Measurements from ENCODE around the gene BRCA2. TPM values are rescaled to one million over a fixed set of nuclear protein-coding genes. Genes with fewer than 3 reads are reported as not detected.

Gene BRCA2
- polyA plus RNA-seq, 1 donor = 3.4 TPM

- WGBS (ENCODE audit: insufficient coverage, low lambda C conversion rate) = 56% methylated on average over 3 of the region's 6 CpGs
- peak in 1 of 2 donors; percentile 20 for DNase-seq
- Histone ChIP-seq H3K9me3 (ENCODE audit: control insufficient read depth, low read depth, low read length) (no peaks in the 10 kb centered on the region), H3K36me3 (ENCODE audit: control insufficient read depth, insufficient read depth, low read length) (no peaks in the 10 kb centered on the region), H3K4me1 (ENCODE audit: control insufficient read depth, insufficient read depth, low read length) (no peaks in the 10 kb centered on the region), H3K4me3 (ENCODE audit: low read length) (no peak overlapping the region), H3K27me3 (ENCODE audit: control insufficient read depth, insufficient read depth, low read length) (no peaks in the 10 kb centered on the region), H3K27ac (ENCODE audit: low read length) (no peak overlapping the region)
Measured at GRCh38 chr13:32284927-32285632, 30.2 kb upstream of the BRCA2 start.

GRCh38 chr13:32285633-32285965 lies 29.7 kb upstream of the BRCA2 start:
- Histone ChIP-seq H3K36me3 (ENCODE audit: control insufficient read depth, insufficient read depth, low read length) (no peaks in the 10 kb centered on the region), H3K27ac (ENCODE audit: low read length) (no peak overlapping the region), H3K9me3 (ENCODE audit: control insufficient read depth, low read depth, low read length) (no peaks in the 10 kb centered on the region), H3K4me1 (ENCODE audit: control insufficient read depth, insufficient read depth, low read length) (no peaks in the 10 kb centered on the region), H3K4me3 (ENCODE audit: low read length) (no peak overlapping the region), H3K27me3 (ENCODE audit: control insufficient read depth, insufficient read depth, low read length) (no peaks in the 10 kb centered on the region)
- no peak for DNase-seq
- 78% methylated on average over 1 of the region's 4 CpGs for WGBS (ENCODE audit: insufficient coverage, low lambda C conversion rate)

GRCh38 chr13:32297206-32297605 lies 18.1 kb upstream of the BRCA2 start:
- Histone ChIP-seq H3K27ac (ENCODE audit: low read length) (no peak overlapping the region), H3K27me3 (ENCODE audit: control insufficient read depth, insufficient read depth, low read length) (peaks cover 31% of the 10 kb centered on the region), H3K4me3 (ENCODE audit: low read length) (no peak overlapping the region), H3K36me3 (ENCODE audit: control insufficient read depth, insufficient read depth, low read length) (no peaks in the 10 kb centered on the region), H3K4me1 (ENCODE audit: control insufficient read depth, insufficient read depth, low read length) (no peaks in the 10 kb centered on the region), H3K9me3 (ENCODE audit: control insufficient read depth, low read depth, low read length) (no peaks in the 10 kb centered on the region)
- no peak for DNase-seq
- WGBS (ENCODE audit: insufficient coverage, low lambda C conversion rate) = 100% methylated on average over 1 of the region's 2 CpGs

GRCh38 chr13:32298695-32299094 lies 16.6 kb upstream of the BRCA2 start:
- Histone ChIP-seq H3K9me3 (ENCODE audit: control insufficient read depth, low read depth, low read length) (no peaks in the 10 kb centered on the region), H3K27ac (ENCODE audit: low read length) (no peak overlapping the region), H3K4me3 (ENCODE audit: low read length) (no peak overlapping the region), H3K27me3 (ENCODE audit: control insufficient read depth, insufficient read depth, low read length) (peaks cover 35% of the 10 kb centered on the region), H3K4me1 (ENCODE audit: control insufficient read depth, insufficient read depth, low read length) (no peaks in the 10 kb centered on the region), H3K36me3 (ENCODE audit: control insufficient read depth, insufficient read depth, low read length) (no peaks in the 10 kb centered on the region)
- 100% methylated on average over 2 of the region's 6 CpGs for WGBS (ENCODE audit: insufficient coverage, low lambda C conversion rate)
- no peak for DNase-seq

- H3K27ac ChIP-seq (ENCODE audit: low read length) = no peak overlapping the region
- WGBS (ENCODE audit: insufficient coverage, low lambda C conversion rate) = no CpG with 5 or more reads among the region's 4 CpGs
Measured at GRCh38 chr13:32299893-32300292, 15.4 kb upstream of the BRCA2 start.

GRCh38 chr13:32300406-32300805 lies 14.9 kb upstream of the BRCA2 start:
- no peak for DNase-seq
- no peak overlapping the region for H3K4me3 ChIP-seq (ENCODE audit: low read length)
- H3K4me1 ChIP-seq (ENCODE audit: control insufficient read depth, insufficient read depth, low read length) = no peaks in the 10 kb centered on the region
- no peaks in the 10 kb centered on the region for H3K36me3 ChIP-seq (ENCODE audit: control insufficient read depth, insufficient read depth, low read length)
- peaks cover 33% of the 10 kb centered on the region for H3K27me3 ChIP-seq (ENCODE audit: control insufficient read depth, insufficient read depth, low read length)
- no peak overlapping the region for H3K27ac ChIP-seq (ENCODE audit: low read length)
- WGBS (ENCODE audit: insufficient coverage, low lambda C conversion rate) = 100% methylated on average over 1 of the region's 8 CpGs
- H3K9me3 ChIP-seq (ENCODE audit: control insufficient read depth, low read depth, low read length) = no peaks in the 10 kb centered on the region

More at GRCh38 chr13:32299893-32300292, 15.4 kb upstream of the BRCA2 start:
- H3K27me3 ChIP-seq (ENCODE audit: control insufficient read depth, insufficient read depth, low read length) = peaks cover 33% of the 10 kb centered on the region
- no peaks in the 10 kb centered on the region for H3K36me3 ChIP-seq (ENCODE audit: control insufficient read depth, insufficient read depth, low read length)
- H3K9me3 ChIP-seq (ENCODE audit: control insufficient read depth, low read depth, low read length) = no peaks in the 10 kb centered on the region
- no peak for DNase-seq
- no peak overlapping the region for H3K4me3 ChIP-seq (ENCODE audit: low read length)
- no peaks in the 10 kb centered on the region for H3K4me1 ChIP-seq (ENCODE audit: control insufficient read depth, insufficient read depth, low read length)

- no peak overlapping the region for H3K27ac ChIP-seq (ENCODE audit: low read length)
- DNase-seq = no peak
- H3K36me3 ChIP-seq (ENCODE audit: control insufficient read depth, insufficient read depth, low read length) = no peaks in the 10 kb centered on the region
- peaks cover 33% of the 10 kb centered on the region for H3K27me3 ChIP-seq (ENCODE audit: control insufficient read depth, insufficient read depth, low read length)
- no peaks in the 10 kb centered on the region for H3K9me3 ChIP-seq (ENCODE audit: control insufficient read depth, low read depth, low read length)
- H3K4me1 ChIP-seq (ENCODE audit: control insufficient read depth, insufficient read depth, low read length) = no peaks in the 10 kb centered on the region
- no CpG with 5 or more reads among the region's 1 CpG for WGBS (ENCODE audit: insufficient coverage, low lambda C conversion rate)
- no peak overlapping the region for H3K4me3 ChIP-seq (ENCODE audit: low read length)
Measured at GRCh38 chr13:32300920-32301319, 14.4 kb upstream of the BRCA2 start.

- 80% methylated on average over 1 of the region's 2 CpGs for WGBS (ENCODE audit: insufficient coverage, low lambda C conversion rate)
Measured at GRCh38 chr13:32302461-32302860, 12.8 kb upstream of the BRCA2 start.

GRCh38 chr13:32305646-32306045 lies 9.7 kb upstream of the BRCA2 start:
- no peaks in the 10 kb centered on the region for H3K9me3 ChIP-seq (ENCODE audit: control insufficient read depth, low read depth, low read length)
- H3K27ac ChIP-seq (ENCODE audit: low read length) = no peak overlapping the region
- H3K36me3 ChIP-seq (ENCODE audit: control insufficient read depth, insufficient read depth, low read length) = no peaks in the 10 kb centered on the region
- H3K4me3 ChIP-seq (ENCODE audit: low read length) = no peak overlapping the region
- DNase-seq = no peak
- H3K27me3 ChIP-seq (ENCODE audit: control insufficient read depth, insufficient read depth, low read length) = peaks cover 9% of the 10 kb centered on the region
- no peaks in the 10 kb centered on the region for H3K4me1 ChIP-seq (ENCODE audit: control insufficient read depth, insufficient read depth, low read length)

More at GRCh38 chr13:32302461-32302860, 12.8 kb upstream of the BRCA2 start:
- peaks cover 33% of the 10 kb centered on the region for H3K27me3 ChIP-seq (ENCODE audit: control insufficient read depth, insufficient read depth, low read length)
- no peak for DNase-seq
- no peak overlapping the region for H3K27ac ChIP-seq (ENCODE audit: low read length)
- no peaks in the 10 kb centered on the region for H3K36me3 ChIP-seq (ENCODE audit: control insufficient read depth, insufficient read depth, low read length)
- no peaks in the 10 kb centered on the region for H3K9me3 ChIP-seq (ENCODE audit: control insufficient read depth, low read depth, low read length)
- H3K4me3 ChIP-seq (ENCODE audit: low read length) = no peak overlapping the region
- H3K4me1 ChIP-seq (ENCODE audit: control insufficient read depth, insufficient read depth, low read length) = no peaks in the 10 kb centered on the region

- Histone ChIP-seq H3K4me3 (ENCODE audit: low read length) (no peak overlapping the region), H3K27ac (ENCODE audit: low read length) (peak overlapping the region; percentile 0)
Measured at GRCh38 chr13:32309312-32310133, 5.8 kb upstream of the BRCA2 start.

More at GRCh38 chr13:32309312-32310133, 5.8 kb upstream of the BRCA2 start:
- Histone ChIP-seq H3K27me3 (ENCODE audit: control insufficient read depth, insufficient read depth, low read length) (no peaks in the 10 kb centered on the region), H3K36me3 (ENCODE audit: control insufficient read depth, insufficient read depth, low read length) (no peaks in the 10 kb centered on the region), H3K4me1 (ENCODE audit: control insufficient read depth, insufficient read depth, low read length) (no peaks in the 10 kb centered on the region), H3K9me3 (ENCODE audit: control insufficient read depth, low read depth, low read length) (no peaks in the 10 kb centered on the region)
- peak; percentile 44 to 73 for DNase-seq
- WGBS (ENCODE audit: insufficient coverage, low lambda C conversion rate) = 81% methylated on average over 3 of the region's 10 CpGs

All from large intestine (tissue), 3 donors.